HG02610 (cell line): ENCODE results near the gene RELL1.

Experiments
- ATAC-seq: cut with Tn5 transposase; IDR thresholded peaks from one replicate; pipeline ENCODE4 v1.9.1; 2021; ENCODE audit warnings: mild to moderate bottlenecking, moderate library complexity; ENCODE audit not compliant: unreplicated experiment

RELL1 gene

GRCh38 chr4:37604461-37604860 is 81.7 kb downstream of the RELL1 start:
- ATAC-seq: no peak

GRCh38 chr4:37603711-37604110 is 82.5 kb downstream of the RELL1 start:
- no peak for ATAC-seq

- ATAC-seq: peak; percentile 71
Measured at GRCh38 chr4:37603070-37603468, 83.1 kb downstream of the RELL1 start.

GRCh38 chr4:37602454-37603069 is 83.6 kb downstream of the RELL1 start:
- no peak for ATAC-seq

GRCh38 chr4:37601531-37601930 is 84.6 kb downstream of the RELL1 start:
- no peak for ATAC-seq

- no peak for ATAC-seq
Measured at GRCh38 chr4:37599092-37599790, 86.9 kb downstream of the RELL1 start.

- ATAC-seq: no peak
Measured at GRCh38 chr4:37597034-37597433, 89.1 kb downstream of the RELL1 start.

GRCh38 chr4:37595875-37596680 is 90.1 kb downstream of the RELL1 start:
- ATAC-seq: no peak

- ATAC-seq: no peak
Measured at GRCh38 chr4:37594099-37594498, 92.1 kb downstream of the RELL1 start.

- ATAC-seq: no peak
Measured at GRCh38 chr4:37591349-37591748, 94.8 kb downstream of the RELL1 start.

- no peak for ATAC-seq
Measured at GRCh38 chr4:37590016-37590415, 96.2 kb downstream of the RELL1 start.

GRCh38 chr4:37588150-37588549 is 98.0 kb downstream of the RELL1 start:
- no peak for ATAC-seq

GRCh38 chr4:37586194-37586593 is 100.0 kb downstream of the RELL1 start:
- ATAC-seq: no peak

GRCh38 chr4:37584493-37585060 is 101.6 kb downstream of the RELL1 start:
- no peak for ATAC-seq

- ATAC-seq: no peak
Measured at GRCh38 chr4:37584071-37584470, 102.1 kb downstream of the RELL1 start.

GRCh38 chr4:37573566-37573965 is 112.6 kb downstream of the RELL1 start:
- ATAC-seq: no peak

- no peak for ATAC-seq
Measured at GRCh38 chr4:37568489-37568888, 117.7 kb downstream of the RELL1 start.

- ATAC-seq: no peak
Measured at GRCh38 chr4:37567836-37568235, 118.3 kb downstream of the RELL1 start.

GRCh38 chr4:37562592-37562991 is 123.6 kb downstream of the RELL1 start:
- no peak for ATAC-seq

GRCh38 chr4:37561803-37562207 is 124.4 kb downstream of the RELL1 start:
- peak; percentile 84 for ATAC-seq

GRCh38 chr4:37561196-37561802 is 124.9 kb downstream of the RELL1 start:
- no peak for ATAC-seq
